K562 (cell line): Measurements from ENCODE around the gene ATRN.

Source experiments
- CTBP1 ChIP-seq: fragments of 450-650 bp; IDR thresholded peaks from 2 replicates; pipeline ENCODE4 v1.6.1; 2016; ENCODE audit warnings: borderline replicate concordance
- NFIX ChIP-seq: fragments of 250-450 bp; sonication (Bioruptor Pico); IDR thresholded peaks from 2 replicates; pipeline ENCODE4 v1.4.0; 2020; ENCODE audit warnings: low read depth, mild to moderate bottlenecking, moderate library complexity
- PRDM10 ChIP-seq: fragments of 450-650 bp; IDR thresholded peaks from 2 replicates; pipeline ENCODE4 v1.6.1; 2018; ENCODE audit not compliant: partially characterized antibody
- RBM17 ChIP-seq: fragments of 200-400 bp; formaldehyde crosslinking; IDR thresholded peaks from 2 replicates; pipeline ENCODE4 v1.6.1; 2017; ENCODE audit warnings: low read depth, mild to moderate bottlenecking, low read length, borderline replicate concordance
- SRSF9 ChIP-seq: fragments of 200-400 bp; formaldehyde crosslinking; IDR thresholded peaks from 2 replicates; pipeline ENCODE4 v1.6.1; 2017; ENCODE audit warnings: low read depth, low read length, borderline replicate concordance

- TF ChIP-seq PRDM10 (no peak), NFIX (no peak), RBM17 (no peak), CTBP1 (no peak), SRSF9 (no peak)
Measured at GRCh38 chr20:3621111-3621510, 150.3 kb downstream of the ATRN start.
